LNCaP clone FGC (cell line): ENCODE results near the gene ZNF695.

Source experiments
- DNase-seq: peaks from one replicate; pipeline ENCODE4 v3.0.0-alpha.2; 2011; ENCODE audit warnings: low read depth
- H3K4me3 ChIP-seq: 2 replicates; pipeline ENCODE4 v1.5.1; 2011; ENCODE audit warnings: mild to moderate bottlenecking, low read depth, low read length, control low read depth
- CTCF ChIP-seq: IDR thresholded peaks from 2 replicates; pipeline ENCODE4 v1.5.1; 2012; ENCODE audit warnings: mild to moderate bottlenecking; ENCODE audit not compliant: control insufficient read depth, insufficient read depth; ENCODE audit errors: extremely low read depth

ZNF695 gene

GRCh38 chr1:246959944-246960693, 47.7 kb downstream of the ZNF695 start:
- no peak for TF ChIP-seq CTCF
- DNase-seq = no peak
- H3K4me3 ChIP-seq = no peak overlapping the region

- no peak overlapping the region for H3K4me3 ChIP-seq
- no peak for TF ChIP-seq CTCF
- no peak for DNase-seq
Measured at GRCh38 chr1:246954126-246954525, 53.7 kb downstream of the ZNF695 start.

GRCh38 chr1:246951413-246951812, 56.4 kb downstream of the ZNF695 start:
- H3K4me3 ChIP-seq = no peak overlapping the region
- DNase-seq = no peak
- TF ChIP-seq CTCF = no peak

- TF ChIP-seq CTCF = no peak
- no peak overlapping the region for H3K4me3 ChIP-seq
- DNase-seq = no peak
Measured at GRCh38 chr1:246949956-246950355, 57.9 kb downstream of the ZNF695 start.

- no peak for TF ChIP-seq CTCF
- DNase-seq = no peak
- H3K4me3 ChIP-seq = no peak overlapping the region
Measured at GRCh38 chr1:246947255-246947654, 60.6 kb downstream of the ZNF695 start.

- DNase-seq = no peak
- no peak for TF ChIP-seq CTCF
- H3K4me3 ChIP-seq = no peak overlapping the region
Measured at GRCh38 chr1:246946366-246946765, 61.5 kb downstream of the ZNF695 start.
